NT2/D1 (cell line): ENCODE results near the gene RUNX1.

Source experiments
- DNase-seq: peaks from one replicate; pipeline ENCODE4 v3.0.0-alpha.2; 2011; ENCODE audit warnings: low read depth, low spot score
- H3K27me3 ChIP-seq: 2 replicates; pipeline ENCODE4 v1.6.0; 2011; ENCODE audit warnings: mild to moderate bottlenecking; ENCODE audit not compliant: insufficient read length, insufficient read depth
- H3K36me3 ChIP-seq: 2 replicates; pipeline ENCODE4 v1.6.1; 2011; ENCODE audit warnings: mild to moderate bottlenecking, low read length, mixed read lengths; ENCODE audit not compliant: insufficient read depth, insufficient read length
- H3K4me1 ChIP-seq: 2 replicates; pipeline ENCODE4 v1.5.1; 2011; ENCODE audit not compliant: insufficient read depth, insufficient read length
- H3K4me3 ChIP-seq: 2 replicates; pipeline ENCODE4 v1.5.1; 2011; ENCODE audit warnings: low read depth; ENCODE audit not compliant: insufficient read length
- H3K9ac ChIP-seq: 2 replicates; pipeline ENCODE4 v1.6.0; 2011; ENCODE audit warnings: low read depth; ENCODE audit not compliant: insufficient read length
- H3K9me3 ChIP-seq: 2 replicates; pipeline ENCODE4 v1.5.1; 2011; ENCODE audit warnings: mild to moderate bottlenecking, low read length; ENCODE audit not compliant: insufficient read depth
- SUZ12 ChIP-seq: IDR thresholded peaks from 2 replicates; pipeline ENCODE4 v1.6.1; 2011; ENCODE audit not compliant: insufficient read length, insufficient read depth; ENCODE audit errors: extremely low read depth
- YY1 ChIP-seq: IDR thresholded peaks from 2 replicates; pipeline ENCODE4 v1.6.1; 2011; ENCODE audit not compliant: insufficient read length, insufficient read depth
- ZNF274 ChIP-seq: IDR thresholded peaks from 2 replicates; pipeline ENCODE4 v1.6.1; 2011; ENCODE audit warnings: mild to moderate bottlenecking, low read depth, low read length

Gene RUNX1

GRCh38 chr21:34794686-34795085 is 254.4 kb downstream of the RUNX1 start:
- no peak for TF ChIP-seq ZNF274
- no peak for TF ChIP-seq SUZ12
- no peak for TF ChIP-seq YY1
- H3K9ac ChIP-seq = no peak overlapping the region
- peaks cover 61% of the 10 kb centered on the region for H3K36me3 ChIP-seq
- H3K4me1 ChIP-seq = peaks cover 3% of the 10 kb centered on the region
- DNase-seq = no peak
- H3K4me3 ChIP-seq = no peak overlapping the region
- H3K27me3 ChIP-seq = no peaks in the 10 kb centered on the region
- H3K9me3 ChIP-seq = no peaks in the 10 kb centered on the region

- TF ChIP-seq SUZ12 = no peak
- TF ChIP-seq ZNF274 = no peak
- TF ChIP-seq YY1 = no peak
- peaks cover 50% of the 10 kb centered on the region for H3K36me3 ChIP-seq
- no peaks in the 10 kb centered on the region for H3K27me3 ChIP-seq
- H3K4me3 ChIP-seq = no peak overlapping the region
- DNase-seq = no peak
- peaks cover 3% of the 10 kb centered on the region for H3K4me1 ChIP-seq
- no peaks in the 10 kb centered on the region for H3K9me3 ChIP-seq
- no peak overlapping the region for H3K9ac ChIP-seq
Observed at GRCh38 chr21:34793471-34793870, 255.6 kb downstream of the RUNX1 start.

GRCh38 chr21:34792504-34793089 is 256.5 kb downstream of the RUNX1 start:
- no peaks in the 10 kb centered on the region for H3K27me3 ChIP-seq
- peaks cover 45% of the 10 kb centered on the region for H3K36me3 ChIP-seq
- peaks cover 8% of the 10 kb centered on the region for H3K4me1 ChIP-seq
- no peaks in the 10 kb centered on the region for H3K9me3 ChIP-seq
- H3K4me3 ChIP-seq = no peak overlapping the region
- H3K9ac ChIP-seq = no peak overlapping the region
- no peak for DNase-seq
- no peak for TF ChIP-seq ZNF274

- no peaks in the 10 kb centered on the region for H3K9me3 ChIP-seq
Observed at GRCh38 chr21:34791776-34792503, 257.2 kb downstream of the RUNX1 start.

GRCh38 chr21:34790834-34791233 is 258.3 kb downstream of the RUNX1 start:
- no peak for DNase-seq
- peaks cover 6% of the 10 kb centered on the region for H3K4me1 ChIP-seq
- H3K9ac ChIP-seq = no peak overlapping the region
- no peaks in the 10 kb centered on the region for H3K9me3 ChIP-seq
- TF ChIP-seq YY1 = no peak
- TF ChIP-seq ZNF274 = no peak
- no peak for TF ChIP-seq SUZ12
- no peaks in the 10 kb centered on the region for H3K27me3 ChIP-seq
- peaks cover 38% of the 10 kb centered on the region for H3K36me3 ChIP-seq
- no peak overlapping the region for H3K4me3 ChIP-seq

More at GRCh38 chr21:34791776-34792503, 257.2 kb downstream of the RUNX1 start:
- H3K36me3 ChIP-seq = peaks cover 40% of the 10 kb centered on the region
- TF ChIP-seq ZNF274 = no peak
- no peak for TF ChIP-seq YY1
- no peak for TF ChIP-seq SUZ12
- no peak overlapping the region for H3K4me3 ChIP-seq
- no peak overlapping the region for H3K9ac ChIP-seq
- H3K27me3 ChIP-seq = no peaks in the 10 kb centered on the region
- no peak for DNase-seq
- peaks cover 8% of the 10 kb centered on the region for H3K4me1 ChIP-seq

- H3K36me3 ChIP-seq = peaks cover 33% of the 10 kb centered on the region
- DNase-seq = no peak
Observed at GRCh38 chr21:34790341-34790740, 258.8 kb downstream of the RUNX1 start.

GRCh38 chr21:34788879-34789278 is 260.2 kb downstream of the RUNX1 start:
- TF ChIP-seq YY1 = no peak
- TF ChIP-seq SUZ12 = no peak
- TF ChIP-seq ZNF274 = no peak
- no peak for DNase-seq
- no peaks in the 10 kb centered on the region for H3K9me3 ChIP-seq
- H3K4me1 ChIP-seq = peaks cover 6% of the 10 kb centered on the region
- H3K36me3 ChIP-seq = peaks cover 23% of the 10 kb centered on the region
- no peak overlapping the region for H3K9ac ChIP-seq
- H3K27me3 ChIP-seq = no peaks in the 10 kb centered on the region
- no peak overlapping the region for H3K4me3 ChIP-seq

More at GRCh38 chr21:34790341-34790740, 258.8 kb downstream of the RUNX1 start:
- Histone ChIP-seq H3K9ac (no peak overlapping the region), H3K9me3 (no peaks in the 10 kb centered on the region), H3K27me3 (no peaks in the 10 kb centered on the region), H3K4me3 (no peak overlapping the region), H3K4me1 (peaks cover 6% of the 10 kb centered on the region)
- TF ChIP-seq YY1 = no peak
